ENCODE results near the gene ENTPD8. TPM values are rescaled to one million over a fixed set of nuclear protein-coding genes. Genes with fewer than 3 reads are reported as not detected.

ENTPD8 gene
- total and polyA plus RNA-seq, 10 of the 15 experiments (the other 5 are each of a cell fraction or from before 2014, with no cell fraction given), result not detected

DNA sequence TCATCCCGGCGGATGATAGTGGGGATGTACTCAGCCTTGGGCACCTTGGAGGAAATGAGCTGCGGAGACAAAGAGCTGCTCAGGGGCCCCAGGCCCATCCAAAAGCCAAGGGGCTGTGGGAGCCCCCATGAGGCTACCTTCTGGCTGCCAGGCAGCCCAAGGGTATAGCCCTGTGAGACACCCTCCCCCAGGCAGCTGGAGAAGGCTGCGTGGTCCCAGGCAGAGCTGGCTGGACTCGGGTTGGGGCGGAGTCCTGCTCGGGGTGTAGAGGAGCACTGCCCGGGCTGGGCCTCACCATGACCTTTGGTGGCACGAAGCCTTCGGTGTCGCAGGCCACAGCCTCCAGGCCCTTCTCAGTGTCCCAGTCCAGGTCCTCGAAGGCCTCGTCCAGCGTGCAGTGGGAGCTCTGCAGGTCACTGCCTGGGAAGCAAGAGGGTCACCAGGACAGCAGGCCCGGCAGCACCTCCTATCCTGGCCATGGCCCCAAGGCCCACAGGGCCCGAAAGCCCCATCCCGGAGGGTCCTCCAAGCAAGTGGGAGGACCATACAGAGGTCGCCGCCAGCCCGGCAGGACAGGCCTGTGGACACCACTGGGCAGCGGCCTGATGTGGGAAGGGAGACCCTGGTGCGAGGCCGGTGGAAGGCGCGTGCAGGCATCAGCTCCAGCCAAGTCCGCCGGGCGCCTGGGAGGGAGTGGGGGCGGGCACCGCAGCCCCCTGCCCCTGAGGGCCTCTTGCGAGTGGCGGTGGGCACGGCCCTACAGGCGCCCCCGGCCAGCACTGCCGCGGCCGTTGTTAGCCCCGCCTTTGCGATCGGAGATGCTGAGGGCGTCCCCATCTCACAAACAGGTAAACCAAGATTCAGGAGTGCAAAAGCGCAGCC lies 11.8 kb upstream of the ENTPD8 start (continued):
- TF ChIP-seq, protein P1, sequence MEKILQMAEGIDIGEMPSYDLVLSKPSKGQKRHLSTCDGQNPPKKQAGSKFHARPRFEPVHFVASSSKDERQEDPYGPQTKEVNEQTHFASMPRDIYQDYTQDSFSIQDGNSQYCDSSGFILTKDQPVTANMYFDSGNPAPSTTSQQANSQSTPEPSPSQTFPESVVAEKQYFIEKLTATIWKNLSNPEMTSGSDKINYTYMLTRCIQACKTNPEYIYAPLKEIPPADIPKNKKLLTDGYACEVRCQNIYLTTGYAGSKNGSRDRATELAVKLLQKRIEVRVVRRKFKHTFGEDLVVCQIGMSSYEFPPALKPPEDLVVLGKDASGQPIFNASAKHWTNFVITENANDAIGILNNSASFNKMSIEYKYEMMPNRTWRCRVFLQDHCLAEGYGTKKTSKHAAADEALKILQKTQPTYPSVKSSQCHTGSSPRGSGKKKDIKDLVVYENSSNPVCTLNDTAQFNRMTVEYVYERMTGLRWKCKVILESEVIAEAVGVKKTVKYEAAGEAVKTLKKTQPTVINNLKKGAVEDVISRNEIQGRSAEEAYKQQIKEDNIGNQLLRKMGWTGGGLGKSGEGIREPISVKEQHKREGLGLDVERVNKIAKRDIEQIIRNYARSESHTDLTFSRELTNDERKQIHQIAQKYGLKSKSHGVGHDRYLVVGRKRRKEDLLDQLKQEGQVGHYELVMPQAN (conservative IDR thresholded peaks at IDR 0.05), result no peak
- TF ChIP-seq SPI1 (IDR thresholded peaks at IDR 0.05; ENCODE audit: borderline replicate concordance, insufficient read depth, low read depth, low read length), result no peak

DNA sequence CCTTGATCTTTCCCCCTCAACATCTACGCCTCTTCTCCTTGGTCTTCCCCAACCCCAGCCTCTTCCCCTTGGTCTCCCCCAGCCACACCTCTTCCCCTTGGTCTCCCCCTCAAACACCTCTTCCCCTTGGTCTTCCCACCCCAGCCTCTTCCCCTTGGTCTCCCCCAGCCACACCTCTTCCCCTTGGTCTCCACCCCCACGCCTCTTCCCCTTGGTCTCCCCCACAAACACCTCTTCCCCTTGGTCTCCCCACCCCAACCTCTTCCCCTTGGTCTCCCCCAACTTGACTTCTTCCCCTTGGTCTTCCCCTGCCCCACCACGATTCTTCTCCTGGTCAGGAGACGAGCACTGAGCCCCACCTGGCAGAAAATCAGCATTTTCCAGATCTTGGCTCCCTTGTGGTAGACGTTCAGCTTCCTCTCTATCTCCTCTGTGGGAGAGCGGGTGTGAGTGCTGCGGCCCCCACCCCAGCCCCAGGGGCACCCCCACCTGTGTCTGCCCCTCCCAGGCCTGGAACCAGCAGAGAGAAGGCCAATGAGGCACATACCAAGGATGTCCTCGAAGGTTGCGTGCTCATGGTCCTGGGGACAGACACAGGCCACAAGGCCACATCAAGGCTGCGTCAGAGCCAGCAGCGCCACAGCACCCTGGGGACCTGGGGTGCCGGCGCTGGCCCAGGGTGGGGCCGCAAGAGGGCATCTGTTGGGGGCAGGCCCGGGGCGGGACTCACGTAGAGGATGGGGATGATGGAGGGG lies 11.0 kb upstream of the ENTPD8 start:
- Histone ChIP-seq H2AFZ (ENCODE audit: control insufficient read depth, low read depth, low read length) (no peak overlapping the region), H3K4me1 (ENCODE audit: control insufficient read depth, insufficient read depth, low read length) (peaks cover 9% of the 10 kb centered on the region), H3K4me3 (no peak overlapping the region), H3K27me3 (replicated peaks in 1 of 2; ENCODE audit: control insufficient read depth in 2 of 2, insufficient read depth in 2 of 2, low read length in 1 of 2) (no peaks in the 10 kb centered on the region), H3K36me3 (ENCODE audit: control insufficient read depth in 2 of 2, insufficient read depth in 2 of 2, low read length in 1 of 2) (no peaks in the 10 kb centered on the region), H3K9ac (ENCODE audit: control insufficient read depth, insufficient read depth, low read length) (no peak overlapping the region), H3K27ac (ENCODE audit: control insufficient read depth, insufficient read depth) (no peak overlapping the region), H3K4me2 (ENCODE audit: control insufficient read depth, insufficient read depth) (no peak overlapping the region), H3K79me2 (ENCODE audit: control insufficient read depth, insufficient read depth, low read length) (no peaks in the 10 kb centered on the region), H4K20me1 (ENCODE audit: control insufficient read depth, insufficient read depth) (no peaks in the 10 kb centered on the region), H3K9me3 (replicated peaks; ENCODE audit: control insufficient read depth, insufficient read depth, low read length) (no peaks in the 10 kb centered on the region)
- ChIA-PET SMC1A (ENCODE audit: uncharacterized antibody, unreplicated experiment) (no interaction called here), CTCF (no interaction called here), RAD21 (ENCODE audit: unreplicated experiment) (no interaction called here), POLR2A (no interaction called here)
- intact Hi-C loops (cut with micrococcal nuclease; ENCODE audit: unreplicated experiment), result no loop called here
- WGBS (ENCODE audit: insufficient coverage, insufficient replicate concordance, low lambda C conversion rate, missing lambda C conversion rate), result 90% methylated on average over 14 of the region's 17 CpGs
- no peak for FAIRE-seq
- in situ Hi-C loops (cut with MboI), result no loop called here
- BruUV-seq (replicated peaks), result no TSS peak
- TF ChIP-seq, protein P2, sequence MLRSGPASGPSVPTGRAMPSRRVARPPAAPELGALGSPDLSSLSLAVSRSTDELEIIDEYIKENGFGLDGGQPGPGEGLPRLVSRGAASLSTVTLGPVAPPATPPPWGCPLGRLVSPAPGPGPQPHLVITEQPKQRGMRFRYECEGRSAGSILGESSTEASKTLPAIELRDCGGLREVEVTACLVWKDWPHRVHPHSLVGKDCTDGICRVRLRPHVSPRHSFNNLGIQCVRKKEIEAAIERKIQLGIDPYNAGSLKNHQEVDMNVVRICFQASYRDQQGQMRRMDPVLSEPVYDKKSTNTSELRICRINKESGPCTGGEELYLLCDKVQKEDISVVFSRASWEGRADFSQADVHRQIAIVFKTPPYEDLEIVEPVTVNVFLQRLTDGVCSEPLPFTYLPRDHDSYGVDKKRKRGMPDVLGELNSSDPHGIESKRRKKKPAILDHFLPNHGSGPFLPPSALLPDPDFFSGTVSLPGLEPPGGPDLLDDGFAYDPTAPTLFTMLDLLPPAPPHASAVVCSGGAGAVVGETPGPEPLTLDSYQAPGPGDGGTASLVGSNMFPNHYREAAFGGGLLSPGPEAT (IDR thresholded peaks at IDR 0.05; ENCODE audit: low read depth), result no peak
- TF ChIP-seq ZNF274 (IDR thresholded peaks at IDR 0.05; ENCODE audit: insufficient read depth, insufficient read length) (no peak), CREB1 (IDR thresholded peaks at IDR 0.05; ENCODE audit: low read depth) (no peak), MXI1 (IDR thresholded peaks at IDR 0.05; ENCODE audit: low read depth, low read length) (no peak)
- TF ChIP-seq, protein P3, sequence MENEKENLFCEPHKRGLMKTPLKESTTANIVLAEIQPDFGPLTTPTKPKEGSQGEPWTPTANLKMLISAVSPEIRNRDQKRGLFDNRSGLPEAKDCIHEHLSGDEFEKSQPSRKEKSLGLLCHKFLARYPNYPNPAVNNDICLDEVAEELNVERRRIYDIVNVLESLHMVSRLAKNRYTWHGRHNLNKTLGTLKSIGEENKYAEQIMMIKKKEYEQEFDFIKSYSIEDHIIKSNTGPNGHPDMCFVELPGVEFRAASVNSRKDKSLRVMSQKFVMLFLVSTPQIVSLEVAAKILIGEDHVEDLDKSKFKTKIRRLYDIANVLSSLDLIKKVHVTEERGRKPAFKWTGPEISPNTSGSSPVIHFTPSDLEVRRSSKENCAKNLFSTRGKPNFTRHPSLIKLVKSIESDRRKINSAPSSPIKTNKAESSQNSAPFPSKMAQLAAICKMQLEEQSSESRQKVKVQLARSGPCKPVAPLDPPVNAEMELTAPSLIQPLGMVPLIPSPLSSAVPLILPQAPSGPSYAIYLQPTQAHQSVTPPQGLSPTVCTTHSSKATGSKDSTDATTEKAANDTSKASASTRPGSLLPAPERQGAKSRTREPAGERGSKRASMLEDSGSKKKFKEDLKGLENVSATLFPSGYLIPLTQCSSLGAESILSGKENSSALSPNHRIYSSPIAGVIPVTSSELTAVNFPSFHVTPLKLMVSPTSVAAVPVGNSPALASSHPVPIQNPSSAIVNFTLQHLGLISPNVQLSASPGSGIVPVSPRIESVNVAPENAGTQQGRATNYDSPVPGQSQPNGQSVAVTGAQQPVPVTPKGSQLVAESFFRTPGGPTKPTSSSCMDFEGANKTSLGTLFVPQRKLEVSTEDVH (IDR thresholded peaks at IDR 0.05; ENCODE audit: low read depth, partially characterized antibody), result no peak
- no peak for ATAC-seq
- no peak for DNase-seq (ENCODE audit: low read depth, low spot score)
